Stimulated activated CD8-positive, alpha-beta memory T cell treated with anti-CD3 and anti-CD28 coated beads, Interleukin-12 subunit alpha, Interleukin-12 subunit beta, amount 100 ng/mL, for 1 hour (primary cell): ENCODE results near the gene SNHG17.
"Not testable (repeated sequence)": the region's sequence is repeated elsewhere in the genome, so short reads cannot be mapped to it uniquely, and the experiment has no call there.

Experiments
- DNase-seq: peaks from one replicate; pipeline ENCODE4 v3.0.0-alpha.2; 2020; ENCODE audit warnings: low read depth

SNHG17 gene

GRCh38 chr20:38447931-38448675 lies 13.0 kb upstream of the SNHG17 start:
- DNase-seq: no peak

GRCh38 chr20:38447251-38447661 lies 12.1 kb upstream of the SNHG17 start:
- no peak for DNase-seq

GRCh38 chr20:38446441-38447209 lies 11.5 kb upstream of the SNHG17 start:
- peak; percentile 88 for DNase-seq

GRCh38 chr20:38445901-38446425 lies 10.8 kb upstream of the SNHG17 start:
- no peak for DNase-seq

GRCh38 chr20:38445381-38445796 lies 10.3 kb upstream of the SNHG17 start:
- no peak for DNase-seq

GRCh38 chr20:38441916-38442315 lies 6.8 kb upstream of the SNHG17 start:
- no peak for DNase-seq

GRCh38 chr20:38441110-38441509 lies 6.0 kb upstream of the SNHG17 start:
- not testable (repeated sequence) for DNase-seq

- no peak for DNase-seq
Measured at GRCh38 chr20:38437796-38438195, 2.7 kb upstream of the SNHG17 start.

- DNase-seq: no peak
Measured at GRCh38 chr20:38435555-38435939, 419 bp upstream of the SNHG17 start.

GRCh38 chr20:38434301-38434741 lies 807 bp downstream of the SNHG17 start:
- DNase-seq: no peak

- DNase-seq: no peak
Measured at GRCh38 chr20:38433304-38433972, 1.7 kb downstream of the SNHG17 start.

GRCh38 chr20:38432870-38433269 lies 2.3 kb downstream of the SNHG17 start:
- not testable (repeated sequence) for DNase-seq

- DNase-seq: no peak
Measured at GRCh38 chr20:38432292-38432691, 2.8 kb downstream of the SNHG17 start.

GRCh38 chr20:38430679-38431325 lies 4.3 kb downstream of the SNHG17 start:
- no peak for DNase-seq

- DNase-seq: no peak
Measured at GRCh38 chr20:38429301-38429700, 5.8 kb downstream of the SNHG17 start.

GRCh38 chr20:38428800-38429199 lies 6.3 kb downstream of the SNHG17 start:
- DNase-seq: no peak

GRCh38 chr20:38427655-38428023 lies 7.5 kb downstream of the SNHG17 start:
- DNase-seq: no peak

- DNase-seq: no peak
Measured at GRCh38 chr20:38426006-38426897, 8.9 kb downstream of the SNHG17 start.

GRCh38 chr20:38424401-38424800 lies 10.7 kb downstream of the SNHG17 start:
- no peak for DNase-seq

GRCh38 chr20:38423541-38423940 lies 11.6 kb downstream of the SNHG17 start:
- no peak for DNase-seq

GRCh38 chr20:38421915-38422314 lies 13.2 kb downstream of the SNHG17 start:
- no peak for DNase-seq
